Measurements from ENCODE around the gene NDUFB4. TPM values are rescaled to one million over a fixed set of nuclear protein-coding genes. Genes with fewer than 3 reads are reported as not detected.

Gene NDUFB4
- total RNA-seq, 1 experiment from 2014 or later: 161 TPM

DNA sequence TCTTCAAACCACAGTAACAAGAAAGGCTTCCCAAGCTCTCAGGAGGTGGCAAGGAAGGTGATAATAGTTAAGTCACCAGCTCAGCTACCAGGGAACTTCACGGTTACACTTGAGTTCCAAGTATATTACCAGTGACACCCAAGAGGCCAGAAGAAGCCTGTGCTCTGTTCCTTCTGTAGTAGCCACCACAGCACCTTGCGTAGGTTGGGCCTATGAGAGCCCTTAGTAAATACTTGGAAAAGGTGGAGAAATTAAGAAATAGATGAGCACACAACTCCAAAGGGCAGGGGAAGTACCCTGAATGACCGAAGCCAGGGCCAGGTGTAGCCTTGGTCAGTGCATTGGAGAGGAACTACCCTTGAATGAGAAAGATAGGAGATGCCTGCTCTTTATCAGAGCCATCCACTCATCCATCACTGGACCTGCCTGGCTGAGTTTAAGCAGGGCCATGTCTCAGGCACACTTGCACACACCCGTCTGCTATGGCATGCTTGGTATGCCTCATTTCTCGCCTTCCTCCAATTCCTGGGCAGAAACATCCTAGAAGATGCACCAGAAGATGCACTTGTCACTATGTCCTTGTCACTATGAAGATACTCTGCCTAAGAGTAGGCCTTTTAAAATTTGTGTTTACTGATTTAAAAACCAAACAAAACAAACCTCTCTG lies 32.6 kb upstream of the NDUFB4 start:
- Histone ChIP-seq H2AFZ (ENCODE audit: low read depth, low read length, poor library complexity, severe bottlenecking) (no peak overlapping the region), H3K27ac (ENCODE audit: low read depth, low read length) (no peak overlapping the region), H3K9me2 (ENCODE audit: insufficient read depth) (no peaks in the 10 kb centered on the region), H3K9me3 (ENCODE audit: control insufficient read depth in 1 of 2, insufficient read depth in 1 of 2, low read depth in 1 of 2, low read length in 2 of 2) (no peaks in the 10 kb centered on the region), H3K27me3 (ENCODE audit: insufficient read depth, low read length) (no peaks in the 10 kb centered on the region), H4K20me1 (ENCODE audit: insufficient read depth) (no peaks in the 10 kb centered on the region), H3K9ac (ENCODE audit: low read length) (no peak overlapping the region), H3K4me1 (ENCODE audit: control insufficient read depth in 1 of 2, insufficient read depth in 2 of 2, low read length in 2 of 2) (peaks cover 18 to 36% of the 10 kb centered on the region in 2 experiments), H3K36me3 (ENCODE audit: control insufficient read depth in 1 of 2, insufficient read depth in 2 of 2, low read length in 2 of 2) (no peaks in the 10 kb centered on the region), H3K4me2 (ENCODE audit: low read length) (no peak overlapping the region), H3K4me3 (replicated peaks in 1 of 2; ENCODE audit: low read depth in 1 of 2, low read length in 2 of 2) (no peak overlapping the region), H3K79me2 (ENCODE audit: insufficient read depth, low read length) (no peaks in the 10 kb centered on the region)
- TF ChIP-seq, protein P1, sequence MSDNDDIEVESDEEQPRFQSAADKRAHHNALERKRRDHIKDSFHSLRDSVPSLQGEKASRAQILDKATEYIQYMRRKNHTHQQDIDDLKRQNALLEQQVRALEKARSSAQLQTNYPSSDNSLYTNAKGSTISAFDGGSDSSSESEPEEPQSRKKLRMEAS (IDR thresholded peaks at IDR 0.05): no peak
- TF ChIP-seq TCF7L2 (IDR thresholded peaks at IDR 0.05; ENCODE audit: borderline replicate concordance, extremely low read depth, insufficient read depth, insufficient read length): no peak
- TF ChIP-seq ZFX (IDR thresholded peaks at IDR 0.05): no peak
- TF ChIP-seq EZH2 (IDR thresholded peaks at IDR 0.05): no peak
- no peak for TF ChIP-seq RAD21 (IDR thresholded peaks at IDR 0.05; ENCODE audit: low read depth)
- no peak for TF ChIP-seq POLR2AphosphoS5 (IDR thresholded peaks at IDR 0.05; ENCODE audit: low read depth, low read length)
- TF ChIP-seq EGR1 (IDR thresholded peaks at IDR 0.05; ENCODE audit: low read depth): no peak
- TF ChIP-seq, protein P2, sequence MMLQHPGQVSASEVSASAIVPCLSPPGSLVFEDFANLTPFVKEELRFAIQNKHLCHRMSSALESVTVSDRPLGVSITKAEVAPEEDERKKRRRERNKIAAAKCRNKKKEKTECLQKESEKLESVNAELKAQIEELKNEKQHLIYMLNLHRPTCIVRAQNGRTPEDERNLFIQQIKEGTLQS (IDR thresholded peaks at IDR 0.05): no peak
- TF ChIP-seq EZH2phosphoT487 (IDR thresholded peaks at IDR 0.05; ENCODE audit: borderline replicate concordance): no peak
- no peak for TF ChIP-seq FOSL1 (IDR thresholded peaks at IDR 0.05; ENCODE audit: low read depth)
- TF ChIP-seq SP1 (IDR thresholded peaks at IDR 0.05; ENCODE audit: low read depth): no peak
- TF ChIP-seq ZNF274 (IDR thresholded peaks at IDR 0.05; ENCODE audit: low read depth, low read length): no peak
- no peak for DNase-seq (ENCODE audit: low read depth, low spot score)
- BruUV-seq (replicated peaks): no TSS peak
- ChIA-PET RAD21 (ENCODE audit: low non-redundant PET in 1 of 2, low total read pairs in 2 of 2, uncharacterized antibody in 2 of 2, unreplicated experiment in 2 of 2) (no interaction called here), POLR2A (interaction anchor here (0.7 kb wide), 1 partner anchor 982 kb away, joined by 4 read pairs; the partner anchor contains the start of gene POLQ), CTCF (interaction anchor here (5.3 kb wide), 1 partner anchor 230 kb away, joined by 49 read pairs; no protein-coding TSS in a partner anchor)
- intact Hi-C loops (cut with micrococcal nuclease): no loop called here
- ATAC-seq: no peak
